Neural cell (in vitro differentiated cells): Measurements from ENCODE around the gene CACNA1C. TPM values are rescaled to one million over a fixed set of nuclear protein-coding genes. Genes with fewer than 3 reads are reported as not detected.

Experiments
- H2AFZ ChIP-seq: fragments of 200-600, 300-800 bp; sonication (generic), shearing (Covaris generic); 2 replicates; pipeline ENCODE4 v1.6.0; 2014; ENCODE audit warnings: low read depth, mild to moderate bottlenecking, antibody characterized with exemption, low read length, moderate library complexity
- H3F3A ChIP-seq: fragments of 200-600 bp; shearing (Covaris generic); 2 replicates; pipeline ENCODE4 v1.6.1; 2016; ENCODE audit warnings: mild to moderate bottlenecking, moderate library complexity, mixed read lengths, antibody characterized with exemption, low read length; ENCODE audit not compliant: insufficient read depth, poor library complexity, severe bottlenecking
- H3K27ac ChIP-seq: fragments of 200-600, 300-800 bp; sonication (generic), shearing (Covaris generic); 2 replicates; pipeline ENCODE4 v1.5.1; 2014; ENCODE audit warnings: mild to moderate bottlenecking, low read length, moderate library complexity
- H3K27me3 ChIP-seq: fragments of 300-800, 200-600 bp; sonication (generic), shearing (Covaris generic); 2 replicates; pipeline ENCODE4 v1.6.0; 2014; ENCODE audit warnings: mild to moderate bottlenecking, low read depth, low read length, moderate library complexity; ENCODE audit not compliant: insufficient read depth
- H3K36me3 ChIP-seq: fragments of 300-800, 200-600 bp; sonication (generic), shearing (Covaris generic); 2 replicates; pipeline ENCODE4 v1.5.1; 2014; ENCODE audit warnings: mild to moderate bottlenecking, antibody characterized with exemption, low read length, moderate library complexity; ENCODE audit not compliant: insufficient read depth
- H3K4me2 ChIP-seq: fragments of 300-800, 200-600 bp; sonication (generic), shearing (Covaris generic); 2 replicates; pipeline ENCODE4 v1.6.0; 2014; ENCODE audit warnings: mild to moderate bottlenecking, low read length
- H3K4me3 ChIP-seq: fragments of 300-800, 200-600 bp; sonication (generic), shearing (Covaris generic); 2 replicates; pipeline ENCODE4 v1.5.1; 2014; ENCODE audit warnings: mild to moderate bottlenecking, low read length, moderate library complexity
- H3K79me2 ChIP-seq: fragments of 200-600 bp; shearing (Covaris generic); replicated peaks from 2 replicates; pipeline ENCODE4 v1.6.0; 2014; ENCODE audit warnings: mild to moderate bottlenecking, low read length, moderate library complexity; ENCODE audit not compliant: insufficient read depth
- H3K9ac ChIP-seq: fragments of 300-800, 200-600 bp; sonication (generic), shearing (Covaris generic); 2 replicates; pipeline ENCODE4 v1.6.1; 2016; ENCODE audit warnings: mild to moderate bottlenecking, low read length, mixed read lengths
- H3K9me2 ChIP-seq: fragments of 200-600 bp; shearing (Covaris generic); 2 replicates; pipeline ENCODE4 v1.6.1; 2016; ENCODE audit warnings: mild to moderate bottlenecking, low read length, mixed read lengths; ENCODE audit not compliant: insufficient read depth
- H3K9me3 ChIP-seq: fragments of 200-600, 300-800 bp; sonication (generic), shearing (Covaris generic); 2 replicates; pipeline ENCODE4 v1.6.1; 2016; ENCODE audit warnings: mild to moderate bottlenecking, mixed run types, low read length, moderate library complexity, mixed read lengths
- H4K20me1 ChIP-seq: fragments of 200-600 bp; shearing (Covaris generic); 2 replicates; pipeline ENCODE4 v1.6.1; 2016; ENCODE audit warnings: mild to moderate bottlenecking, mixed run types; ENCODE audit not compliant: insufficient read depth
- EP300 ChIP-seq: fragments of 450-650 bp; conservative IDR thresholded peaks from 2 replicates; pipeline ENCODE4 v1.6.1; 2014; ENCODE audit warnings: antibody characterized with exemption, mild to moderate bottlenecking, moderate library complexity; ENCODE audit not compliant: poor library complexity, severe bottlenecking
- EZH2 ChIP-seq: fragments of 200-600, 300-800 bp; shearing (Covaris generic), sonication (generic); IDR thresholded peaks from 2 replicates; pipeline ENCODE4 v1.6.1; 2014; ENCODE audit warnings: antibody characterized with exemption, low read length, borderline replicate concordance, mild to moderate bottlenecking; ENCODE audit not compliant: insufficient read depth, poor library complexity, severe bottlenecking
- MXI1 ChIP-seq: fragments of 450-650 bp; conservative IDR thresholded peaks from 2 replicates; pipeline ENCODE4 v1.6.1; 2014; ENCODE audit warnings: antibody characterized with exemption, mild to moderate bottlenecking; ENCODE audit not compliant: poor library complexity, severe bottlenecking
- POLR2AphosphoS5 ChIP-seq: IDR thresholded peaks from 2 replicates; pipeline ENCODE4 v1.6.1; 2012
- RAD21 ChIP-seq: fragments of 450-650 bp; conservative IDR thresholded peaks from 2 replicates; pipeline ENCODE4 v1.6.1; 2014; ENCODE audit warnings: antibody characterized with exemption, mild to moderate bottlenecking, moderate library complexity
- SMC3 ChIP-seq: fragments of 450-650 bp; conservative IDR thresholded peaks from 2 replicates; pipeline ENCODE4 v1.6.1; 2014; ENCODE audit warnings: antibody characterized with exemption, mild to moderate bottlenecking, moderate library complexity; ENCODE audit not compliant: poor library complexity
- TAF1 ChIP-seq: IDR thresholded peaks from 2 replicates; pipeline ENCODE4 v1.6.1; 2012; ENCODE audit warnings: low read depth
- polyA plus RNA-seq: library from polyadenylated mRNA; depleted of rRNA; stranded (reverse); fragments of >200 nt; gene quantifications from 2 replicates; pipeline ENCODE4 v1.2.3, GENCODE V29; 2014
- TF ChIP-seq, protein P1 (sequence below): fragments of 450-650 bp; IDR thresholded peaks from 2 replicates; pipeline ENCODE4 v1.5.1; 2014; ENCODE audit warnings: antibody characterized with exemption, mild to moderate bottlenecking, moderate library complexity; ENCODE audit not compliant: poor library complexity, severe bottlenecking
- TF ChIP-seq, protein P2 (sequence below): IDR thresholded peaks from 2 replicates; pipeline ENCODE4 v1.6.1; 2012; ENCODE audit warnings: borderline replicate concordance

The CACNA1C gene
- polyA plus RNA-seq, 1 donor from 2014 or later, result 9.7 TPM

DNA sequence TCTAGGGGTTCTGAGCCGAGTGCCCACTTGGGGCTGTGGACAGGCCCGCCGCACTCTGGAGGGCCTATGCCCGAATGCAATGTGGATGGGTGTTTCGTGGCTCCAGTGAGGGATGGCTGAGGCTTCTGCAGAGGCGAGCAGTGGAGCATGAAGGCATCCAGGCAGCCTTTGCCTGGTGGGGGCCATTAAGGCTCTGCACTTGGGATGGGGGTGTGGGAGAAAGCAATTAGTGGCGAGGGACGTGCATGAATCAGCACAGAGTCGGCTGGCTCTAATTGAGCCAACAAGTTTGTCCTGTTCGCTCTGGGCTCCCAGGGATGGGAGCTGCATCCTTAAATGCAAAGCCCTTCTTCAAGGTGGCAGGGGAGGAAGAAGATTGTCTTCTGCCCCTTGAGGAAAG is 395.1 kb downstream of the CACNA1C start:
- Histone ChIP-seq H3K9me3 (no peaks in the 10 kb centered on the region), H4K20me1 (no peaks in the 10 kb centered on the region), H3K79me2 (no peaks in the 10 kb centered on the region), H3F3A (no peaks in the 10 kb centered on the region), H3K9me2 (no peaks in the 10 kb centered on the region), H3K27me3 (no peaks in the 10 kb centered on the region), H3K4me2 (no peak overlapping the region), H3K9ac (no peak overlapping the region), H2AFZ (no peak overlapping the region), H3K4me3 (no peak overlapping the region), H3K36me3 (no peaks in the 10 kb centered on the region), H3K27ac (no peak overlapping the region)
- TF ChIP-seq RAD21 (no peak), TAF1 (no peak), POLR2AphosphoS5 (no peak), EZH2 (no peak), SMC3 (no peak), EP300 (no peak), MXI1 (no peak)
- TF ChIP-seq, protein P1, sequence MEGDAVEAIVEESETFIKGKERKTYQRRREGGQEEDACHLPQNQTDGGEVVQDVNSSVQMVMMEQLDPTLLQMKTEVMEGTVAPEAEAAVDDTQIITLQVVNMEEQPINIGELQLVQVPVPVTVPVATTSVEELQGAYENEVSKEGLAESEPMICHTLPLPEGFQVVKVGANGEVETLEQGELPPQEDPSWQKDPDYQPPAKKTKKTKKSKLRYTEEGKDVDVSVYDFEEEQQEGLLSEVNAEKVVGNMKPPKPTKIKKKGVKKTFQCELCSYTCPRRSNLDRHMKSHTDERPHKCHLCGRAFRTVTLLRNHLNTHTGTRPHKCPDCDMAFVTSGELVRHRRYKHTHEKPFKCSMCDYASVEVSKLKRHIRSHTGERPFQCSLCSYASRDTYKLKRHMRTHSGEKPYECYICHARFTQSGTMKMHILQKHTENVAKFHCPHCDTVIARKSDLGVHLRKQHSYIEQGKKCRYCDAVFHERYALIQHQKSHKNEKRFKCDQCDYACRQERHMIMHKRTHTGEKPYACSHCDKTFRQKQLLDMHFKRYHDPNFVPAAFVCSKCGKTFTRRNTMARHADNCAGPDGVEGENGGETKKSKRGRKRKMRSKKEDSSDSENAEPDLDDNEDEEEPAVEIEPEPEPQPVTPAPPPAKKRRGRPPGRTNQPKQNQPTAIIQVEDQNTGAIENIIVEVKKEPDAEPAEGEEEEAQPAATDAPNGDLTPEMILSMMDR, result no peak
- TF ChIP-seq, protein P2, sequence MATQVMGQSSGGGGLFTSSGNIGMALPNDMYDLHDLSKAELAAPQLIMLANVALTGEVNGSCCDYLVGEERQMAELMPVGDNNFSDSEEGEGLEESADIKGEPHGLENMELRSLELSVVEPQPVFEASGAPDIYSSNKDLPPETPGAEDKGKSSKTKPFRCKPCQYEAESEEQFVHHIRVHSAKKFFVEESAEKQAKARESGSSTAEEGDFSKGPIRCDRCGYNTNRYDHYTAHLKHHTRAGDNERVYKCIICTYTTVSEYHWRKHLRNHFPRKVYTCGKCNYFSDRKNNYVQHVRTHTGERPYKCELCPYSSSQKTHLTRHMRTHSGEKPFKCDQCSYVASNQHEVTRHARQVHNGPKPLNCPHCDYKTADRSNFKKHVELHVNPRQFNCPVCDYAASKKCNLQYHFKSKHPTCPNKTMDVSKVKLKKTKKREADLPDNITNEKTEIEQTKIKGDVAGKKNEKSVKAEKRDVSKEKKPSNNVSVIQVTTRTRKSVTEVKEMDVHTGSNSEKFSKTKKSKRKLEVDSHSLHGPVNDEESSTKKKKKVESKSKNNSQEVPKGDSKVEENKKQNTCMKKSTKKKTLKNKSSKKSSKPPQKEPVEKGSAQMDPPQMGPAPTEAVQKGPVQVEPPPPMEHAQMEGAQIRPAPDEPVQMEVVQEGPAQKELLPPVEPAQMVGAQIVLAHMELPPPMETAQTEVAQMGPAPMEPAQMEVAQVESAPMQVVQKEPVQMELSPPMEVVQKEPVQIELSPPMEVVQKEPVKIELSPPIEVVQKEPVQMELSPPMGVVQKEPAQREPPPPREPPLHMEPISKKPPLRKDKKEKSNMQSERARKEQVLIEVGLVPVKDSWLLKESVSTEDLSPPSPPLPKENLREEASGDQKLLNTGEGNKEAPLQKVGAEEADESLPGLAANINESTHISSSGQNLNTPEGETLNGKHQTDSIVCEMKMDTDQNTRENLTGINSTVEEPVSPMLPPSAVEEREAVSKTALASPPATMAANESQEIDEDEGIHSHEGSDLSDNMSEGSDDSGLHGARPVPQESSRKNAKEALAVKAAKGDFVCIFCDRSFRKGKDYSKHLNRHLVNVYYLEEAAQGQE, result no peak

DNA sequence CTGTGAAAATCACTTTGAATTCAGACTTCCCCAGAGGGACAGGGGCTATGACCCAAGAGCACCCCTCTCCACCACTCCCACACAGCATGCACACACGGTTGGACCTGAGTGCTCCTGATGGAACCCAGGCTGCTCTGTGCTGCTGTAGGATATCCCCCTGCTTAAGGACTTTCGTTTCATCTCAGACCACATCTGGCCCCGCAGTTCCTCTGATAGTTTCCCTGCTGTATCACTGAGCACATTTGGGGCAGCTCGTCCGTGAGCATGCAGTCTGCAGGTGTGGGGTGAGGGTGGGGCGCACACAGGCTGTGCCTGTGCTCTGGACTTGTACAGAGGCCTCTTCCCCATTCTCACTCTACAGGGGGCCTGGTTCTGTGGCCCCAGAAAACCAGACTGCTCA is 396.8 kb downstream of the CACNA1C start:
- no peak overlapping the region for H3K4me2 ChIP-seq

More for the DNA sequence above, 396.8 kb downstream of the CACNA1C start:
- Histone ChIP-seq H3K9ac (no peak overlapping the region), H4K20me1 (no peaks in the 10 kb centered on the region), H3K9me3 (no peaks in the 10 kb centered on the region), H3K4me3 (no peak overlapping the region), H3K36me3 (no peaks in the 10 kb centered on the region), H2AFZ (no peak overlapping the region), H3K79me2 (no peaks in the 10 kb centered on the region), H3F3A (no peaks in the 10 kb centered on the region), H3K9me2 (no peaks in the 10 kb centered on the region), H3K27me3 (no peaks in the 10 kb centered on the region), H3K27ac (no peak overlapping the region)
- TF ChIP-seq, protein P1, result no peak
- TF ChIP-seq MXI1 (no peak), RAD21 (no peak), EP300 (no peak), SMC3 (no peak), TAF1 (no peak), EZH2 (no peak)
- TF ChIP-seq, protein P2, result no peak
